ENCODE measurements around the gene EFCAB11.

EFCAB11 gene

DNA sequence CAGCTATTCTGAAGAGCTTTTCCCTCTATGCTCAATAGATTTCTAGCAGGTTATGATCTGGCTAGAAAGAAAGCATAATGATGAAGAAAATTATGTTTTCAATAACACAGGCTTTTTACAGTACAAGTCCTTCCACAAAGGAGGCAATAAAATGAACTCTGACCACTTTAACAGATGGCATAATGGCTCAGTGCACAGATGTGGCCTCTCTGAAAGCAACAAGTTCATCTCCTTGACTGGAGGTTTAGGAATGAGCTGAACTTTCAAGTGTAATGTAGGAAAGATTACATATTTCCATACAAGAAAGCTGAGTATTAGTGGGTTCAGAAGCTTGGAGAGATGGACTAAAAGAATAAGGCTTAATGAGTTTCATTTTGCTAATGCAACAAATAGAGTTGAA is 147.4 kb downstream of the EFCAB11 start:
- no peak for DNase-seq

GRCh38 chr14:89806451-89806850 is 148.1 kb downstream of the EFCAB11 start:
- DNase-seq = no peak

DNA sequence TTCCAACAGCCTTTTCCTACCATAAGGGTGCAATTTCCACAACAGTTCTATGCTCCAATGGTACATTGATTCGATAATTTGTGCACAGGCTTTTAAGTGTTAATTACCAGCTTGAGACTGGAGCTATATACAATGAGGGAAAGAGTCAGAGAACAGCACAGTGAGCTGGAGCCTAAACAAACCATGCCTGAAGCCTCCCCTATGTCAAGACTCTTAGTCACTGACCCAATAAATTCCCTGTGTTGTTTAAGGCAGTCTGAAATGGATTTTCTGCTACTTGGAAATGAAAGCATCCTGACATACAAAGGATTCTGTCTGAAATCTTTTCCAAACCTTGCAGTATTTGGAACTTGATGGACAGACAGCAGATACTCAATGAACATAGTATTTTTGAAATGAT is 149.0 kb downstream of the EFCAB11 start:
- DNase-seq = no peak

- no peak for DNase-seq
These were observed 151.0 kb downstream of the EFCAB11 start for GRCh38 chr14:89803542-89803941.

- DNase-seq = no peak
These were observed 153.4 kb downstream of the EFCAB11 start for GRCh38 chr14:89801136-89801535.

DNA sequence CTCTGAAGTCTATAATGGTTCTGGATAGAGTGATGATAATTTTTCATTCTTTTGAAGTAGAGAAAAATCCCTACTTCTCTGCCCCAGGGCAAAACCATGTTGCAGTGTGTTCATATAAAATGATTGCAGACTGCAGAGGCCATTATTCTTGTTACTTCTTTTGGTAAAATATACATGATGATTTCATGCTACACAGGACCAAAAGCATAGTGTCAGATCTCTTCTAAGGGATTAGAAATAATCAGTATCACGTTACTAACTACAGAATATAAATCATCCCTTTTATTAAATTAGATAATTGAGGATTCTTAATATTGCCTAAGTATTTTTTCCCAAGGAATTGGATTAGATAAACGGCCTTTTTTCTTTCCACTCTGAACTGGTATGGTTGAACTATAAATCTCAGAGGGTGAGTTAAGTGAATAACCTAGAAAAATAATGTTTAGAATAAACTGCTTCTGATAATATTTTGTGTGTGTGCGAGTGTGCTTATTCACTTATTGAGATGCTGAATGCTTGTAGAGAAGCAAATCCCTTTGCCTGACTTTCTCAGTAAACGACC is 156.2 kb downstream of the EFCAB11 start:
- DNase-seq = no peak

DNA sequence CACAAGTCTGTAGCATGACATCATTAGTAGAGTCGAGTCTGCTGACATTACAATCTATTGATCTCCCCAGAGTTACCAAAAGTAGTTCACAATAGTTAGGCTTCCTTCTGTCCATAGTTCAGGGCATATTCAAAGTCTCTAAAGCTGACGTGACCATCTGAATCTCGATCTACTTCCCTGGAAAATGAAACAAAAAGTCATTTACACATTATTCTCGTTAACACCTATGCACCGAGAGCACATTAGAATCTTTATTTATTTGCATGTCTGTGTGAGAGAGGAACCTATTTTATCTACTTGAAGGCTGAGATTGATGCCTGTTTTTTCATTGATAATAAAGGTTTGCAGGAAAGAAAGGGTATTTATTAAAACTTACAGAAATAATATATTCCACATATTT is 157.4 kb downstream of the EFCAB11 start:
- no peak for DNase-seq

- DNase-seq = no peak
These were observed 160.4 kb downstream of the EFCAB11 start for GRCh38 chr14:89794096-89794495.

- DNase-seq = no peak
These were observed 161.2 kb downstream of the EFCAB11 start for GRCh38 chr14:89793367-89793716.

DNA sequence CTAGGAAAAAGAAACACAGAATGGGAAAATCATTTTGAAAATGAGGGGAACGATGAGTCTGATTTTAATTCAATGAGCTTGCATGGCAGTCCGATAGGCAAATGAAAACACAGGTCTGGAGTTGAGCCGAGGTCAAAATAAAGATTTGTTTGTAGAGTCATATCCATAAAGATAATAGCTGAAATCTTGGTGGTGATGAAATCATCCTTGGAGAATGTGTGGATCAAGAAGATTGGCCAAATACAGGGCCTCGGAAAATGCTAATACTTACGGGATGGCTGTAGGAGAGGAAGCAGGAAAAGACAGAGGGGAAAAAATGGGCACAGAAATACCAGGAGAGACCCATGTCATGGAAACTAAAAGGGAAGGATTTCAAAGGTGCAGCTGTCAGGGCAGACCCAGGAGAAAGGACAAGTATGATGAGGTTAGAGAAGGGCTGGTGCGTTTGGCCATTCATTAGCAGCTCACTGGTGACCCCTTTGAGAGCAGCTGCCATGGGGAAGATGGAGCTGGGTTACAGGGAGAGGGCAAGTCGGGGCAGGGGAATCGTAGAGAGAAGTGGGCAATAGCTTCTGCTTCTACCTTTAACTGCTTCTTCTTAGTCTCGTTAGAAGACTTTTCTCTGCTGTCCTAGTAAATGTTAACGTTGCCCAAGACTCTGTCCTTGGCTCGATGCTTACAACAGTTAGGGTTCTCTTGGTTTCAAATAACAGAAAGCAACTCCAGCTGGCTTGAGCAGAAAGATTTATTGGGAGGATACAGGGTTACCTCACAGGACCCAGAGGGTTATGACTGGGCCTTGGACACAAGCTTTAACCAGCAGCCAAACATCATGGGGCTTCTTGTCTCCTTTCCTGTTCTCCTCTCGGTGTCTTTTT is 161.8 kb downstream of the EFCAB11 start:
- no peak for DNase-seq

- DNase-seq = no peak
These were observed 167.0 kb downstream of the EFCAB11 start for GRCh38 chr14:89787525-89787924.

DNA sequence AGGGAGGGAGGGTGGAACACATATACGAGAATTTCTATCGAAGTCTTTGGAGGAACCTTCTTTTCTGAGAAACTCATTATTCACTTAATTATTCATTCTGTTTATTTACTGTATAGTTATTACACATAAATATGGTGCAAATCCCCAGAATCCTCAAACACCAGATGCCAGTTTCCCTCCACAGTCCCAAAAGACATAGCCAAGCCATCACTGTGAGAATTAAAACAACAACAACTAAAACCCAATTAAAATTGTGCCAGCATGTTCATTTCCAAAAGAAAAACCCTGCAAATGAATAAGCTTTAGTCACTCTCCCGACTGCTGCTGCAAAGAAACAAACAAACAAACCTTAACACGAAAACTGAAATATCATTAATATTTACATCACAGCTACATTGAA is 173.5 kb downstream of the EFCAB11 start:
- no peak for DNase-seq

GRCh38 chr14:89779707-89780106 is 174.8 kb downstream of the EFCAB11 start:
- no peak for DNase-seq

DNA sequence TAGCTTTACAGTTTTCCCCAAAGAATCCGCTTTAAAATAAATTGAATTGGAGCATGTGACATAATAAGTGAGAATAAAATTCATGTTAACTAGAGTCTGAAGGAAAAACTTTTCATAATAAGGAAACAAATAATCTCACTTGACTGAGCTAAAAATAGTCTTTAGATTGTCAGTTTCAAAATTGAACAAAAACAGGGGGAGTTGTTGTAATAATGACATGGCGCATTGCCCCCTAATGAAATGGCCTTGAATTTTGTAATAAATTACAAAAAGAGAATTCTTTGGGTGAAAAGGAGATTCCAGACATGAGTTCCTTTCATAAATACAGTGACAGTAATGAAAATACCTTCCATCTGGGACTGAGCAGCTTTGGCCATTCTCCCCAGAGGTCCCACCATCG is 178.6 kb downstream of the EFCAB11 start:
- no peak for DNase-seq

DNA sequence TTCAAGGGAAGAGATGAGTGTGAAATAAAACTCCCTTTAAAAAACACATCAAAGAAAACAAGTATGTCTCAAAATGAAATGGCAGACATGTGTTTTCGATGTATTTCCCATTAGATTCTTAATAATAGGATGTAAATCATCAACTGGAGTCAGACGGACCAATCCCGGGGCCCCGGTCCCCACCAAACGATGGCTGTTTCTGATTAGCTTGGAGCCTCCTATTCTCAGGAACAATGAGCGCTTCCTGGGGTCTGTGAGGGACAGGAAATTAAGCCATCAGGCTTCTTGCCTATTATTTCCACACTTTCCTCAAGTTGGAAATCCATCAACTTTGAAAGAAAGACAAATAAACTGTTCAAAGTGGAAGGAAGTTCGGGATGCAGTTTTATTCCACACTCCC is 179.4 kb downstream of the EFCAB11 start:
- DNase-seq = no peak

DNA sequence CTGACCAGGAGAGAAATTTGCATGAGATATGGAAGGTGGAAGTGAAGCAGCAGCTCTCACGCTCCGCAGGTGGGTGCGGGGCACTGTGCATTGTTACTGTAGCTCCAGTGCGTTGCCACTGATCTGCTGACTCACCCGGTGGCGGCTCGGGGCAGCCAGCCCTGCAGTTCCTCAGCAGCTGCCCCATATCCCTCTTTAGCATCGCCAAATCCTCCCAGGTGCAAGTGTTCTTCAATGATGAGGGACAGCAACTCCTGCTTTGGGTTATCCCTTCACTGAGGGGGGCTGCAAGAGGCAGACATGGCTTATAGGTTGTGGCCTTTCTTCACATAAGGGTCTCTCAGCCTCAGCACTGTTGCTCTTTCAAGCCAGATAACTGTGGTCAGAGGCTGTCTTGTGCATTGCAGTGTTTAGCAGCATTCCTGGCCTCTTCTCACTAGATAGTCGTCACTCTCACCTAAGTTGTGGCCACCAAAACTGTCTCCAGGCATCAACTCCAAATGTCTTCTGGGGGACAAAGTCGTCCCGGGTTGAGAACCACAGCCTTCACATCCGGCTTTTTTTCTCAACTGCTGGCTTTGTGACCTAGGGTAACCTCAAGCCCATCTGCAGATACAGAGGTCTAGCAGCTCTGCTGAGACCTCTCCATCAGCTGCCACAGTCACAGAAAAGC is 180.8 kb downstream of the EFCAB11 start:
- peak; percentile 22 to 43 for DNase-seq

GRCh38 chr14:89773151-89773550 is 181.4 kb downstream of the EFCAB11 start:
- DNase-seq = no peak

DNA sequence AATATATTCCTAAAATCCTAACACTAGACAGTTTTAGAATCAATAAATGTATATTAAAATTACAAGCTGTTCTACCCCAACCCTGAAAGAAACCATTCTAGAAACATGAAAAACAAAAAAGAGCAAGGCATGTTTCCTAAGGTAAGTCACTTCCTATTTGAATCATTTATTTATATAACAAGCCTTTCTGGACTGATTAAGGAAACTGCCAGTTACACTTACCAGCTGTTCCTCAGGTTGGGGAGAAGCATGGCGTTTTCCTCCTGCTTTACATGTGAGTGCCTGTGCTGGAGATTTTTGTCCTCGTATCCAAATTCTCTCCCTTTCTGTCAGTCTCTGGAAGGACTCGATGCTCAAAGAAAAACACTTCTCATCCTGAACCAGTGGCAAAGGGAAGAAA is 183.3 kb downstream of the EFCAB11 start:
- no peak for DNase-seq

- peak; percentile 62 to 77 for DNase-seq
These were observed 186.7 kb downstream of the EFCAB11 start for GRCh38 chr14:89767861-89768268.

GRCh38 chr14:89767131-89767530 is 187.4 kb downstream of the EFCAB11 start:
- DNase-seq = no peak

DNA sequence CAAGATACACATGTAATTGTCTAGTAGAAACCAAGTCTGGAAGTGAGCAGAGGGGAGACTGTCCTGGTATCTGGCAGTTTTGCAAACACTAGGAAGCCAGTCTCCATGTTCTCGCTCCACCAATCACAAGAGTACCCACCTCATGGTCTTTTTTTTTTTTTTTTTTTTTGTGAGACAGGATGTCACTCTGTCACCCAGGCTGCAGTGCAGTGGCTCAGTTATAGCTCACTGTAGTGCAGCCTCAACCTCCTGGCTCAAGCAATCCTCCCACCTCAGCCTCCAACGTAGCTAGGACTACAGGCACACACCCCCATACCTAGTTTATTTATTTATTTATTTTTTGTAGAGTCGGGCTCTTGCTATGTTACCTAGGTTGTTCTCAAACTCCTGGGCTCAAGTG is 189.2 kb downstream of the EFCAB11 start:
- DNase-seq = no peak

DNA sequence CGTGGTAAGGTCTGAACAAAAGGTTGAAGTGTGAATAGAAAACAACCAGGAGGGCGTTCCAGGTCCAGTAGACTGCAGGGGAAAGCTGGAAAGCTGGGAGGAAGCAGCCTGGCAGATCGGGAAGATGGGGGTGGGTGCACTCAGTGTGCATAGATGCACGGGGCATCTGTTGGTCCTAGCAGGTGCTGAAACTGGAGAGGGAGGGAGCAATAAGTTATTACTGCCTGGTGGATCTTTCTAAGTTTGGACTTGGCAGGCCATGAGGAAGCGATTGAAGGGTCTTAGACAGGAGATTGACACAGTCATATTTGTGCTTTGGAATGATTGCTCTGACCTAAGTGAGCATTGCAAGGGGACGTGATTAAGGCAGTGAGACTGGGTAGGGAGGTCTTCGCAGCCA is 194.4 kb downstream of the EFCAB11 start:
- DNase-seq = no peak

DNA sequence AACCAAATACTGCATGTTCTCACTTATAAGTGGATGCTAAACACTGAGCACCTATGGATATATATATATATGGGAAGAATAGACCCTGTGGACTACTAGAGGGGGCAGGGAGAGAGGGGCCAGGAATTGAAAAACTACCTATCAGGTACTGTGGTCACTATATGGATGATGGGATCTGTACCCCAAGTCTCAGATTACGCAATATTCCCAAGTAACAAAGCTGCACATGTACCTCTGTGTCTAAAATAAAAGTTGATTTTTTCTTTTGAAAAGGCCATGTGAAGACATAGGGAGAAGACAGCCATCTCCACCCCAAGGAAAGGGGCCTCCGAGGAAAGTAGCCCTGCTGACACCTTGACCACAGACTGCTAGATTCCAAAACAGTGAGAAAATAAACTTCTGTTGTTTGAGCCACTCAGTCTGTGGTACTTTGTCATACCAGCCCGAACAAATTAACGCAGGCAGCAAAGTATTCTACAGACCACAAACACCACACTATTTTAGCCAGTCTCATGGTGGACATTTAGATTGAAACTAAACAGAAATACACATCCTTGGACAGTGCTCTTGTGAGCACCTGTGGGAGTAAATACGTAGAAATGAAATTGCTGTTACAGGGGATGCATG is 197.1 kb downstream of the EFCAB11 start:
- no peak for DNase-seq

DNA sequence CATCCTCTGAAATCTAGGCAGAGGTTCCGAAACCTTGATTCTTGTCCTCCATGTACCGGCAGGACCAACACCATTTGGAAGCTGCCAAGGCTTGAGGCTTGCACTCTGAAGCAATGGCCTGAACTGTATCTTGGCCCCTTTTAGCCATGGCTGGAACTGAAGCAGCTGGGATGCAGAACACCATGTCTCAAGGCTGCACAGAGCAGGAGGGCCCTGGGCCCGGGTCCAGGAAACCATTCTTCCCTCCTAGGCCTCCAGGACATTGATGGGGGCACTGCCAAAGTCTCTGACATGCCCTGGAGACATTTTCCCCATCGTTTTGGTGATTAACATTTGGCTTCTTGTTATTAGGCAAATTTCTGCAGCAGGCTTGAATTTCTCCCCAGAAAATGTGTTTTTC is 198.7 kb downstream of the EFCAB11 start:
- no peak for DNase-seq
